RWPE1 (cell line): ENCODE data around the gene CUEDC1.
"Not testable (repeated sequence)": the region's sequence is repeated elsewhere in the genome, so short reads cannot be mapped to it uniquely, and the experiment has no call there.

Experiments used
- CTCF ChIA-PET: fragments of 350-600 bp; sonication (Branson Sonifier 250); formaldehyde crosslinking; extraction: SDS; loops from one replicate; lab custom pipeline; 2021; lab: Yijun Ruan, JAX
- POLR2A ChIA-PET: fragments of 400-600 bp; formaldehyde crosslinking; extraction: SDS; loops from one replicate; lab custom pipeline; 2020; ENCODE audit warnings: antibody characterized with exemption; ENCODE audit not compliant: low non-redundant PET; lab: Yijun Ruan, JAX
- DNase-seq: peaks from one replicate; pipeline ENCODE4 v3.0.0; 2012; ENCODE audit warnings: low spot score
- H3K27ac ChIP-seq: fragments of 450-650 bp; 2 replicates; pipeline ENCODE4 v1.5.1; 2017
- TF ChIP-seq, protein P1 (sequence below): fragments of 450-650 bp; conservative IDR thresholded peaks from 2 replicates; pipeline ENCODE4 v1.5.1; 2017; ENCODE audit warnings: low read depth, mild to moderate bottlenecking

CUEDC1 gene

DNA sequence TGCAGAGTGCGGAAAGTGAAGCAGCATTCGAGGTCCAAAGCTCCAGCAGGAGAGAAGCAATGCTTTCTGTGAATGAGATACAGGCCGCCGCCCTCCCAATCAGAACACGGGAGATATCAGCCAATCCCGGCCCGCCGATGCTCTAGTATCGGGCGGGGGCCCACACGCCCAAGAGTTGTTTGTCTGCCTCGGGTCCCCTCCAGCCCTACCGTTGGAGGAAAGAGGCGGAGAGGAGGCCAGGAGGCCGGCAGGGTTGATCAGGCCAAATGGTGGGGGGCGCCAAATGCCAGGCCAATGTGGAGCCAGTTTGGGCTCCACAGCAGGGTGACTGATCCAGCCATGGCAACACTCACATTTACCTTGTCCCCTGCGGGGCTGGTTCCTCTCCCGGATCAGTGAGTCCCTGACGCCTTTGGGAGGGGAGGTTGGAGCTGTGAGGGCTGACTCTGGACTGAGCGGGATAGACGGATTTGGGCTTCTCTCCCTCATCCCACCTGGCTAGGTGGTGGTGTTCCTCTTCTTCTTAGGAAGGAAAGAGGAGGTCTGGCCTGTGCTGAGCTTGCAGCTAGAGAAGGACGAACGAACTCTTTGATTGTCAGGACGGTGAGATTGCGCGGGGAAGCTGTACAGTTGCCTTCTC, 10.4 kb upstream of the CUEDC1 start:
- no peak overlapping the region for H3K27ac ChIP-seq
- ChIA-PET CTCF (interaction anchor here (0.7 kb wide), 1 partner anchor 75 kb away, joined by 3 read pairs; no protein-coding TSS in a partner anchor), POLR2A (no interaction called here)
- TF ChIP-seq, protein P1, sequence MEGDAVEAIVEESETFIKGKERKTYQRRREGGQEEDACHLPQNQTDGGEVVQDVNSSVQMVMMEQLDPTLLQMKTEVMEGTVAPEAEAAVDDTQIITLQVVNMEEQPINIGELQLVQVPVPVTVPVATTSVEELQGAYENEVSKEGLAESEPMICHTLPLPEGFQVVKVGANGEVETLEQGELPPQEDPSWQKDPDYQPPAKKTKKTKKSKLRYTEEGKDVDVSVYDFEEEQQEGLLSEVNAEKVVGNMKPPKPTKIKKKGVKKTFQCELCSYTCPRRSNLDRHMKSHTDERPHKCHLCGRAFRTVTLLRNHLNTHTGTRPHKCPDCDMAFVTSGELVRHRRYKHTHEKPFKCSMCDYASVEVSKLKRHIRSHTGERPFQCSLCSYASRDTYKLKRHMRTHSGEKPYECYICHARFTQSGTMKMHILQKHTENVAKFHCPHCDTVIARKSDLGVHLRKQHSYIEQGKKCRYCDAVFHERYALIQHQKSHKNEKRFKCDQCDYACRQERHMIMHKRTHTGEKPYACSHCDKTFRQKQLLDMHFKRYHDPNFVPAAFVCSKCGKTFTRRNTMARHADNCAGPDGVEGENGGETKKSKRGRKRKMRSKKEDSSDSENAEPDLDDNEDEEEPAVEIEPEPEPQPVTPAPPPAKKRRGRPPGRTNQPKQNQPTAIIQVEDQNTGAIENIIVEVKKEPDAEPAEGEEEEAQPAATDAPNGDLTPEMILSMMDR, result no peak
- DNase-seq, result no peak

DNA sequence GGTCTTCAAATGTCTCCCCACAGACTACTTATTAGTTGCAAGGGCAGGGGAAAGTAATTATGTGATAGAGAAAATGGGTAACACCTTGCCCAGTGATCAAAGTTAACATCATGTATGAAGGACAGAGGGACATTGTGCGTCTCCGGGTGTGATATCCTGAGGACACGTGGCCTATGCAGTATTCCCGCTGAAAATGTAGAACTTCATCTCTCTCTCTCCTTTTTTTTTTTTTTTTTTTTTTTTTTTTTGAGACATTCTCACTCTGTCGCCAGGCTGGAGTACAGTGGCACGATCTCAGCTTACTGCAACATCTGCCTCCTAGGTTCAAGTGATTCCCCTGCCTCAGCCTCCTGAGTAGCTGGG, 7.9 kb upstream of the CUEDC1 start:
- TF ChIP-seq, protein P1, result no peak
- POLR2A ChIA-PET, result no interaction called here

DNA sequence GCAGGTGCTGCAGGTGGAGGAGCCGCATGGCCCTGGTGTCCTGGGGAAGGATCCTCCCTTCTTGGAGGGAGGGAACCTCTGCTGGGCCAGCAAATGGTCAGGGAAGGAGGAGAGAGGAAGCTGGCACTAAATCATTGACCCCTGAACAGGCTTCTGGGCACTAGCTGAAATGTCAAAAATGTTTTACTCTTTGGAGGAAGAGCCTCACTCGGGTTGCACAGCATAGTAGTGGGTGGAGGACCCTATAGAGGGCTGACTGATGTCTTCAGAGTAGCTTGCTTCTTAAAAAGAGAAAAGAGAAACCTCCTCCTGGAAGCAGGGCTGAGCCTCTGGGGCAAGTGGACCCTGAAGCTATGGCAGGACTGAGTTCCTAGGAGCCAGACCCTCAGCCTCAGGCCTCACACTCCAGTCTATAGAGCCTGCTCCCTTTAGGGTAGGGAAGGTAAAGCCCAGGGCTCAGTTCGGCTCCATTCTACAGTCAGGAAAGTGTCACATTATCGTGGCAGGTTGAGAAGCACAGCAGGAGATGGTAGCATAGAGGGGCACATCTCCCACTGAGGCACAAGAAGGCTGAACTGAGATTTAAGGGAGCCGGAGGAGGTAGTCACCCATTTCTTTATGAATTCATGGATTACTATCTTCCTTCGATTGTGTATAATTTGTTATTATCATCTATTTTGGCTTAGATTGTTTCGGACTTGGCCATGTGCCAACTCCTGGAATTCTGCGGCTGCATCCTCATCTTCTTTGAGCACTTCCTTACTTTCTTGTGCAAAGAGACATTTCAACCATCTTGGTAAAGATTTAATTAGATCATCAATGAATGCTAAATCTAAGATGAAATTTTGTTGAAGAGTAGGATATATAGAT, 7.3 kb upstream of the CUEDC1 start:
- TF ChIP-seq, protein P1, result no peak
- H3K27ac ChIP-seq, result no peak overlapping the region
- no peak for DNase-seq
- ChIA-PET CTCF (interaction anchor here (0.7 kb wide), 2 partner anchors 112 to 130 kb away, joined by 3 read pairs; partner anchors contain the start of gene MRPS23), POLR2A (no interaction called here)

More for the DNA sequence above, 7.9 kb upstream of the CUEDC1 start:
- no peak overlapping the region for H3K27ac ChIP-seq
- CTCF ChIA-PET, result no interaction called here
- no peak for DNase-seq

DNA sequence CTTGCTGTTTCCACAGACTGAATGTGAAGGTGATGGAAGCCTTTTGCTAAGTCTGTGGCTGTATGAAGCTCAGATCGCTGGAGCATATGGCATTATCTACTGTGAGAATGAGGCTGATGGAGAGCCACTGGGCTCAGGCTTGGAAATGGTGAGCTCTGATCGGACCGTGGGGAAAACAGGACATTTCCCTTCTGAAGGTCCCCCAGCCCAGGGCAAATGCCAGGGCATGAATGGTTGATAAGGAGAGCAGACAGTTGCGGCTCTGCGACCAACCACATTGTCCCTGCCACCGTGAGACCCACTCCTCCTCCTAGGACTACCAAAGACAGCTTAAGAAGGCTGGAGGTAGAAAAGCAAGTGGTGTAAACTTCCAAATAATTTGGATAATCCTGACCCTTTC, 4.7 kb upstream of the CUEDC1 start:
- no peak overlapping the region for H3K27ac ChIP-seq
- no peak for DNase-seq
- ChIA-PET CTCF (no interaction called here), POLR2A (interaction anchor here (0.6 kb wide), 1 partner anchor 100 kb away, joined by 3 read pairs; no protein-coding TSS in a partner anchor)
- TF ChIP-seq, protein P1, result no peak

DNA sequence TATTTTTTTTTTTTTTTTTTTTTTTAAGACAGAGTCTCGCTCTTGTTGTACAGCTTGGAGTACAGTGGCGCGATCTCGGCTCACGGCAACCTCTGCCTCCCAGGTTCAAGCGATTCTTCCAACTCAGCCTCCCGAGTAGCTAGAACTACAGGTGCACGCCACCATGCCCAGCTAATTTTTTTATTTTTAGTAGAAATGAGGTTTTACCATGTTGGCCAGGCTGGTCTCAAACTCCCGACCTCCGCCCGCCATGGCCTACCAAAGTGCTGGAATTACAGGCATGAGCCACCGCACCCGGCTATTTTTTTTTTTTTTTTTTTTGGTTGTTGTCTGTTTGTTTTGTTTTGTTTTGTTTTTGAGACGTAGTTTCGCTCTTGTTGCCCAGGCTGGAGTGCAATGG, 3.2 kb upstream of the CUEDC1 start:
- POLR2A ChIA-PET, DNase-seq, H3K27ac ChIP-seq, CTCF ChIA-PET: not testable (repeated sequence)

DNA sequence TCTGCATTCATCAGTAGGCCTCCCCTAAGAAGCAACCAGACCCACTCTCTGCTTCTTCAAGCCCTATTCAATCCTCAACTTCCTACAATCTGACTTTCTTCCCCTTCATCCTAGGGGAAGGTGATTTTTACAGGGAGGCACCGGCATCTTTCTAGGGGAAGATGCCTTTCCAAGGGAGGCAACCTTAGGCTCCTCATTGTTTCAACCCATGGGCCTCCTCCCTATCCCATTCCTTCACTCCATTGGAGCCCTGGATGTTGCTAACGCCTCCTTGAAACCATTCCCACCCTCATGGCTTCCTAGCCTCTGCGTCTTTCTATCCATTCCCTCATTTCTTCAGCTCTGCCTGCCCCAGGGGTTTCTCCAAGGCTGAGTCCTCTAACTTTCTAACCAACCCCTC, 2.7 kb upstream of the CUEDC1 start:
- POLR2A ChIA-PET, result no interaction called here
- no peak overlapping the region for H3K27ac ChIP-seq
- CTCF ChIA-PET, result no interaction called here
- DNase-seq, result no peak
- TF ChIP-seq, protein P1, result no peak
